Loucy (cell line): ENCODE data around the gene IGFBP4.

Source experiments
- CTCF ChIP-seq: fragments of 200-600 bp; sonication (generic); conservative IDR thresholded peaks from 2 replicates; pipeline ENCODE4 v1.5.1; 2014; ENCODE audit warnings: mild to moderate bottlenecking, antibody characterized with exemption, low read length
- EZH2phosphoT487 ChIP-seq: fragments of 200-600 bp; IDR thresholded peaks from 2 replicates; pipeline ENCODE4 v1.6.1; 2018; ENCODE audit warnings: antibody characterized with exemption, mild to moderate bottlenecking, moderate library complexity, borderline replicate concordance

- no peak for TF ChIP-seq CTCF
- no peak for TF ChIP-seq EZH2phosphoT487
These were observed 30.4 kb upstream of the IGFBP4 start for GRCh38 chr17:40412880-40413279.
